ENCODE results near the gene MARCHF3.

The MARCHF3 gene

DNA sequence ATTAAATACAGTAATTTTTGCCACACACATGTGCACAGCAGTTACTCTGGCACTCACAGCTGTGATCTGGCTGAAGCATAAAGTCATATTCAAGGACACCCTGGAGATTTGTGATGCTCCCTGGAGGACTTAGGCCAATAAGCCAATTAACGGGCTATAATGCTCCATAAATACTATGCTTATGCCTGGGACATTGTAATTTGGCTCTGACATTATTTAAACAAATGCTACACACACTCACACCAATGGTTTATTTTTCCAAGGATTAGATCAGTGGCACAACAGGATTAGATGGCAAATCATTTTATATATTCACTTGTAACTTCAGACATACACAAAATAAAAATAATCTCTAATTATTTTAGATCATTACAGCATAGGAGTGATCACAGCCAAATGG lies 142.2 kb downstream of the MARCHF3 start:
- TF ChIP-seq, protein P1, sequence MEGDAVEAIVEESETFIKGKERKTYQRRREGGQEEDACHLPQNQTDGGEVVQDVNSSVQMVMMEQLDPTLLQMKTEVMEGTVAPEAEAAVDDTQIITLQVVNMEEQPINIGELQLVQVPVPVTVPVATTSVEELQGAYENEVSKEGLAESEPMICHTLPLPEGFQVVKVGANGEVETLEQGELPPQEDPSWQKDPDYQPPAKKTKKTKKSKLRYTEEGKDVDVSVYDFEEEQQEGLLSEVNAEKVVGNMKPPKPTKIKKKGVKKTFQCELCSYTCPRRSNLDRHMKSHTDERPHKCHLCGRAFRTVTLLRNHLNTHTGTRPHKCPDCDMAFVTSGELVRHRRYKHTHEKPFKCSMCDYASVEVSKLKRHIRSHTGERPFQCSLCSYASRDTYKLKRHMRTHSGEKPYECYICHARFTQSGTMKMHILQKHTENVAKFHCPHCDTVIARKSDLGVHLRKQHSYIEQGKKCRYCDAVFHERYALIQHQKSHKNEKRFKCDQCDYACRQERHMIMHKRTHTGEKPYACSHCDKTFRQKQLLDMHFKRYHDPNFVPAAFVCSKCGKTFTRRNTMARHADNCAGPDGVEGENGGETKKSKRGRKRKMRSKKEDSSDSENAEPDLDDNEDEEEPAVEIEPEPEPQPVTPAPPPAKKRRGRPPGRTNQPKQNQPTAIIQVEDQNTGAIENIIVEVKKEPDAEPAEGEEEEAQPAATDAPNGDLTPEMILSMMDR (IDR thresholded peaks at IDR 0.05; ENCODE audit: extremely low read depth, missing control alignments): no peak
- DNase-seq (ENCODE audit: low spot score): no peak

DNA sequence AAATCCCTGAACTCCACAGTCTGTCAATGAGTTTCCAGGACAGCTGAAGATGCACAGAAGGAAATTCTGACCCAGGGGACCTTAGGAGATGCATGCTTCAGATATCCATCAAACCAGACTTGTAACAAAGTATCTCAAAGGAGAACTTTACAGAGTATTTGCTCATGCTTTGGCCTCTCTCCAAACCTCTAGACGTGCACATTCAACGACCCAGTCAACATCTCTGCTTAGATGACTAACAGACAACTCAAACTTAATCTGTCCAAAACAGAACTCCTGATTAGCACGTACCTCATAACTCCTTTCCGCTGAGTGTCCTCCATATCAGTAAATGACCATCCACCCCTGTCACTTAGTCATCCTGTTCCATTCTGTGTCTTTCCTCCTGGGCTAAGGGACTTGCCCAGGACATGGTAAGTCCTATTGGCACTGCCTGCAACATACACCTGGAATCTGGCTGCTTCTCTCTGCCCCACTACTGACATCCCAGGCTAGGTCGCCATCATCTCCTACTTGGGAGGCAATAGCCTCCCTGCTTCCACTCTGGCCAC lies 146.0 kb downstream of the MARCHF3 start:
- TF ChIP-seq, protein P1 (IDR thresholded peaks at IDR 0.05; ENCODE audit: extremely low read depth, missing control alignments): no peak
- DNase-seq (ENCODE audit: low spot score): no peak

DNA sequence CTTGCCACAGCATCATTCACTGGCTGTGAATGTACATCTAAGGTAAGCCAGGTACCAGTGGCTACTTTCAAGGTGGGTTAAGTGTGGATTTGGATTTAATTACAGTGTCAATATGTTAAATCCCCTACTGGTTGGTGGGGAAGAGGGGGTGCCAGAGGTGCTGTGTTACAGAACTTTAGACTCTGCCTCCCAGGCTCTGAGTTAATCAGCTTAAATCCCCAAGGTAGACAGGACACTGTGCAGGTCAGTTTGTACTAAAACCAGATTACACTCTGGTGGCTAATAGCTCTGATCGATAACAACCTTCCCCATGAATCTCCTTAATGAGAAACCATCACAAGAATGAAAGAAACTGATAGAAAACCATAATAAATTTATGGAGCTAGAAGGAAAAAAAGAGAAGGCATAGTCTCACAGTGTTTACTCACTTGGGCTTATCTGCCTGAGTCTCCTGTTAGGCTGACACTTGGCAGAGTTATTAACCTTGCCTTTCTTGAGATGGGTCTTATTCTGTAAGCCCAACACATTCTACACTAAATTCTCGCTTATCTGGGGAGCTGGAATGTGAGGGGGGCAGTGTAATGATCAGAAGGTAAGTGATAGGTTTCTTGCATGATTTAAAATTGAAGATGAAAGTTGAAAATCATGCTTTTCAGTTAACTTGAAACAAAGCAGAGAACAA lies 146.7 kb downstream of the MARCHF3 start:
- DNase-seq (ENCODE audit: low spot score): no peak
- TF ChIP-seq, protein P1 (IDR thresholded peaks at IDR 0.05; ENCODE audit: extremely low read depth, missing control alignments): no peak

DNA sequence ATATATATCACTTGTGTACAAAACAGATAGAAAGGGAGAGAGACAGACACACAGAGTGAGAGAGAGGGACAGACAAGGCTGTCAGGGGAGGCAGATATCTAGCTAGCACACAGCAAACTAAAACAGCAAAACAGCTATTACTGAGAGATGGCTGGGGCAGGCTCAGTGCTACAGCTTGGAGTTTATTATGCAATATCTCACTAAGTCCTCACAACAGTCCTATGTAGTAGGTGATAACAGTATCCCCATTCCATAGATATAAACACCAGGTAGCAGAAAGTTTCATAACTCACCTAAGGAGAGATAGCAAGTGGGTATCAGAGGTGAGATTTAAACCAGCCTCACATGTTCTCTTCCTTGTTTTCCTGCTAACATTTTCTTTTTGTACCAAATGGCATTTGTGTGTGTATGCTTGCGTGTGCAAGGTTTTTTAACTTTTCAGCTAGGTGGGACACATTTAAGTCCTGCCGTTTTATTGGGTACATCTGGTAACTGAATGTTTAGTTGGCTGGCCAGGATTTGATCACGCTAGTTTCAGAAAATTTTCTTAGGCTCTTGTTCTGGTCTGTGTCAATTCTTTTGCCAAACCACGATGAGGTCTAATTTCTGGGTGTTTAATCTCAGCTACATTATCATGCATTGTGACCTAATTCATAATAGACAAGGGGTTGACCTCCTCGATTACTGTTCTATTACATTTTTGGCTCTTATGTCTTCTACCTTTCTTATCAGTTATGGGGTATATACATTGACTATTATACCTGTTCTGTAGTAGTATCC lies 148.3 kb downstream of the MARCHF3 start:
- DNase-seq (ENCODE audit: low spot score): no peak
- TF ChIP-seq, protein P1 (IDR thresholded peaks at IDR 0.05; ENCODE audit: extremely low read depth, missing control alignments): no peak

DNA sequence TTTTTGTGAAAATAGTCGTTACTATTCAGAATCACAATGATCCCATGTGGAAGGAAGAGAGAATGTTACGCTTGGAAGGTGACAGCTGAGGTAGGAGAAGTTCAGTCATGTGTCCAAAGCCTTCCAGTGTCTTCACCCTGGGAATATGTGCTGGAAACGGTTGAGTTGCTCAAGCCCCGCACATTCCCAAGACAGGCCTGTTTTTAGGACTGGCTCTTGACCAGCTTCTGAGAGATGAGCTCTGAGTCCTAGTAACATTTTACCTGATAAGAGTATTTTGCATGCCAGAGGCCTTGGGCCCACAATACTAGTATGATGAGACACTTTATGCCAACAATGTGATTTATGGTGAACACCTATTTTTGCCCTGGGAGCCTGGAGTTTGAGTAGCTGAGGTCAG lies 151.7 kb downstream of the MARCHF3 start:
- TF ChIP-seq, protein P1 (IDR thresholded peaks at IDR 0.05; ENCODE audit: extremely low read depth, missing control alignments): no peak
- no peak for DNase-seq (ENCODE audit: low spot score)

DNA sequence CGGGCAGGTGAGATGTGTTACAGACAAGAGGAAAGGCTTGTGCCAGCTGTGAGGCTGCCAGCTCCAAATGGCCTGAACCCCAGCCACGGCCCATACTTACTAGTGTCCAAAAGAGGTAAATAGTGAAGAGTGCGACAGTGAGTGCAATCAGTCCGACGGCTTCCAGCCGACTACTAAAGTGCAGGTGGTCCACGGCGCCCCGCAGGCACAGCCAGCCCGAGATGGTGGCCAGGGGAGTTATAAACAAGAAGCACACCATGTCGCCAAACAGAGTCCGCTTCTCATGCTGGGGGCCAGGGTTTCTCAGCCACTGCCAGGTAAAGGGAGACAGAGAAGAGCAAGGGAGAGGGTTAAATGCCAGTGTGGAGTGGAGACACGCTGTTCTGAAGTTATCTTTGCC lies 152.3 kb downstream of the MARCHF3 start:
- TF ChIP-seq, protein P1 (IDR thresholded peaks at IDR 0.05; ENCODE audit: extremely low read depth, missing control alignments): no peak
- no peak for DNase-seq (ENCODE audit: low spot score)

DNA sequence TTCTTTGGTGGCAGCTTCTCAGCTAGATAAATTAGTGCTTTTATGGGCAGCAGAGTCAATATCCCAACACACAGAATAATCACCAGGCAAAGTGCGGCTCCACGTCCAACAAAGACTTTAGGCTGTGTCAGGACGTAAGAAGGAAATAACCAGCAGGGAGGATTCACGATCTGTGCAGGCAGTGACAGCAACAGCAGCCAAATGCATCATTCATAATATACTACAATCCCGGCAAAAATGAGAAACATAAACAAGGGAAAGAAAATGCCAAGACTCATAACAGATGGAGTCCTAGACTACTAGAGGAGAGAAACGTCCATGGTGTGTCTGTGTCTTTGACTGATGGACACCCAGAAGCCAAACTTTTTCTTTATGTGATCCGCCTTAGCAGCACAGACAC lies 152.8 kb downstream of the MARCHF3 start:
- TF ChIP-seq, protein P1 (IDR thresholded peaks at IDR 0.05; ENCODE audit: extremely low read depth, missing control alignments): no peak
- DNase-seq (ENCODE audit: low spot score): no peak

Data from GM20000 (cell line).